Lower lobe of right lung (tissue), 2 donors: ENCODE measurements around the gene USP43. TPM values are rescaled to one million over a fixed set of nuclear protein-coding genes. Genes with fewer than 3 reads are reported as not detected.

Source experiments
- ATAC-seq, 2 donors: fragments of 200-7000 bp; cut with Tn5 transposase; one replicate each; pipeline ENCODE4 v1.9.1; 2020 to 2022; ENCODE audit warnings: mild to moderate bottlenecking in 2 of 2, moderate library complexity in 2 of 2
- DNase-seq: peaks from one replicate; pipeline ENCODE4 v3.0.0-alpha.2; 2020
- H3K27ac ChIP-seq: fragments of 200-600 bp; one replicate; pipeline ENCODE4 v1.8.0; 2022
- H3K27me3 ChIP-seq: fragments of 200-600 bp; one replicate; pipeline ENCODE4 v1.8.0; 2022; ENCODE audit warnings: low read depth
- H3K36me3 ChIP-seq: fragments of 200-600 bp; one replicate; pipeline ENCODE4 v1.8.0; 2022; ENCODE audit warnings: mild to moderate bottlenecking
- H3K4me1 ChIP-seq: fragments of 200-600 bp; one replicate; pipeline ENCODE4 v1.8.0; 2022
- H3K4me3 ChIP-seq: fragments of 200-600 bp; one replicate; pipeline ENCODE4 v1.8.0; 2022; ENCODE audit warnings: mild to moderate bottlenecking
- H3K9me3 ChIP-seq: fragments of 200-600 bp; one replicate; pipeline ENCODE4 v1.8.0; 2022
- CTCF ChIP-seq: fragments of 200-600 bp; IDR thresholded peaks from one replicate; pipeline ENCODE4 v1.8.0; 2022; ENCODE audit warnings: antibody characterized with exemption, mild to moderate bottlenecking
- intact Hi-C: fragments of 100-400 bp; cut with DNase I; formaldehyde crosslinking; loops from one replicate; pipeline ENCODE4 v1.11.0; 2022
- total RNA-seq: library from RNA; stranded (reverse); fragmentation: NEBNext Ultra II Directional; extraction: Animal tissue kit (Norgen Biotek cat#: 25700); gene quantifications from one replicate; pipeline ENCODE4 v1.2.1, GENCODE V29; 2021
- donor health status: DM: no; HTN: yes; CAD: no; lungs with severe emphysema.

Gene USP43
- total RNA-seq, 1 donor from 2014 or later, result 6.8 TPM

GRCh38 chr17:9715503-9716016 lies 70.2 kb downstream of the USP43 start:
- H3K27ac ChIP-seq, result no peak overlapping the region
- DNase-seq (no peak), ATAC-seq (no peak)
- H3K36me3 ChIP-seq, result no peaks in the 10 kb centered on the region
- no peak overlapping the region for H3K4me3 ChIP-seq
- H3K27me3 ChIP-seq, result no peaks in the 10 kb centered on the region
- H3K9me3 ChIP-seq, result no peaks in the 10 kb centered on the region
- intact Hi-C loops, result no loop called here
- TF ChIP-seq CTCF, result no peak
- H3K4me1 ChIP-seq, result no peaks in the 10 kb centered on the region

- no peaks in the 10 kb centered on the region for H3K27me3 ChIP-seq
- DNase-seq (no peak), ATAC-seq (no peak)
- intact Hi-C loops, result no loop called here
- H3K27ac ChIP-seq, result no peak overlapping the region
- H3K9me3 ChIP-seq, result no peaks in the 10 kb centered on the region
- no peak for TF ChIP-seq CTCF
- H3K4me3 ChIP-seq, result no peak overlapping the region
- H3K36me3 ChIP-seq, result no peaks in the 10 kb centered on the region
- H3K4me1 ChIP-seq, result no peaks in the 10 kb centered on the region
Measured at GRCh38 chr17:9725575-9725974, 80.3 kb downstream of the USP43 start.

GRCh38 chr17:9726291-9726690 lies 81.0 kb downstream of the USP43 start:
- intact Hi-C loops, result no loop called here
- Histone ChIP-seq H3K9me3 (no peaks in the 10 kb centered on the region), H3K4me3 (no peak overlapping the region), H3K4me1 (no peaks in the 10 kb centered on the region), H3K27ac (no peak overlapping the region), H3K36me3 (no peaks in the 10 kb centered on the region), H3K27me3 (no peaks in the 10 kb centered on the region)
- DNase-seq, result no peak
- no peak for ATAC-seq
- TF ChIP-seq CTCF, result no peak

GRCh38 chr17:9728005-9728404 lies 82.7 kb downstream of the USP43 start:
- no peak for ATAC-seq
- no peak for TF ChIP-seq CTCF
- Histone ChIP-seq H3K9me3 (no peaks in the 10 kb centered on the region), H3K27ac (no peak overlapping the region), H3K27me3 (no peaks in the 10 kb centered on the region), H3K4me3 (no peak overlapping the region), H3K36me3 (no peaks in the 10 kb centered on the region), H3K4me1 (no peaks in the 10 kb centered on the region)
- no peak for DNase-seq
- intact Hi-C loops, result no loop called here

- H3K4me1 ChIP-seq, result no peaks in the 10 kb centered on the region
- no peaks in the 10 kb centered on the region for H3K36me3 ChIP-seq
- ATAC-seq (peak in 1 of 2 donors; percentile 31), DNase-seq (no peak)
- no peak for TF ChIP-seq CTCF
- H3K9me3 ChIP-seq, result no peaks in the 10 kb centered on the region
- H3K27me3 ChIP-seq, result no peaks in the 10 kb centered on the region
- intact Hi-C loops, result no loop called here
- no peak overlapping the region for H3K4me3 ChIP-seq
- H3K27ac ChIP-seq, result no peak overlapping the region
Measured at GRCh38 chr17:9728564-9728963, 83.2 kb downstream of the USP43 start.
